ENCODE measurements around the gene ROBO1.

DNA sequence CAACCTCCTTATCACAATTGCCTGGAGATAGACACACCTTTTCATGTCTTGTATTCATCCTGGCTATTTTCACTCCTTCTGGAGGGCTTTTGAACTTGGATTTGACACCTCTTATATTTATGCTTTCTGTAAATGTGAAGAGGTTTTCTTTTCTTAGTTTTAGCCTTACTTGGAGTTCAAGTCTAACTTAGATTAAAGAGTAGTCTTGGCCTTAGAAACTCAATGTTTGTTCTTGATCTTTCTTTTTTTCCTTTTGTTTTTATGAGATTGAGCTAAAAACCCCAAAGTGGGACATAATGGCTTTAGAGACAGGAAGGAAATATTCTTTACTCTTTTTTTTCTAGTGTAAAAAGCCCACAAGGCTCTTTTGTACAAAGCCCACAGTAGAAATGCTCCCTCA is 1054.9 kb downstream of the ROBO1 start:
- TF ChIP-seq, protein P1, sequence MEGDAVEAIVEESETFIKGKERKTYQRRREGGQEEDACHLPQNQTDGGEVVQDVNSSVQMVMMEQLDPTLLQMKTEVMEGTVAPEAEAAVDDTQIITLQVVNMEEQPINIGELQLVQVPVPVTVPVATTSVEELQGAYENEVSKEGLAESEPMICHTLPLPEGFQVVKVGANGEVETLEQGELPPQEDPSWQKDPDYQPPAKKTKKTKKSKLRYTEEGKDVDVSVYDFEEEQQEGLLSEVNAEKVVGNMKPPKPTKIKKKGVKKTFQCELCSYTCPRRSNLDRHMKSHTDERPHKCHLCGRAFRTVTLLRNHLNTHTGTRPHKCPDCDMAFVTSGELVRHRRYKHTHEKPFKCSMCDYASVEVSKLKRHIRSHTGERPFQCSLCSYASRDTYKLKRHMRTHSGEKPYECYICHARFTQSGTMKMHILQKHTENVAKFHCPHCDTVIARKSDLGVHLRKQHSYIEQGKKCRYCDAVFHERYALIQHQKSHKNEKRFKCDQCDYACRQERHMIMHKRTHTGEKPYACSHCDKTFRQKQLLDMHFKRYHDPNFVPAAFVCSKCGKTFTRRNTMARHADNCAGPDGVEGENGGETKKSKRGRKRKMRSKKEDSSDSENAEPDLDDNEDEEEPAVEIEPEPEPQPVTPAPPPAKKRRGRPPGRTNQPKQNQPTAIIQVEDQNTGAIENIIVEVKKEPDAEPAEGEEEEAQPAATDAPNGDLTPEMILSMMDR (IDR thresholded peaks at IDR 0.05), result no peak
- no peak for TF ChIP-seq POLR2AphosphoS5 (IDR thresholded peaks at IDR 0.05; ENCODE audit: insufficient read depth in 1 of 2, low read depth in 1 of 2)

Data from vagina (tissue), 2 donors.